ENCODE data around the gene ADCK1.

- TF ChIP-seq CTCF (IDR thresholded peaks at IDR 0.05), result no peak
- TF ChIP-seq POLR2A (IDR thresholded peaks at IDR 0.05), result no peak
- no peak for TF ChIP-seq EP300 (IDR thresholded peaks at IDR 0.05)
Measured at GRCh38 chr14:77822741-77823140, 22.8 kb downstream of the ADCK1 start.
